Measurements from ENCODE around the gene NFKBIA.
A peak's percentile ranks its signal among the peaks of the same experiment; 100 is the strongest.
"Not testable (repeated sequence)": the region's sequence is repeated elsewhere in the genome, so short reads cannot be mapped to it uniquely, and the experiment has no call there.

Gene NFKBIA

GRCh38 chr14:35404449-35405303, at the start of gene NFKBIA:
NFKBIA (minus strand) TSS chr14:35404749; CDS start chr14:35404644, 105 bp downstream.
- peak; percentile 91 for DNase-seq

GRCh38 chr14:35446450-35446849, 41.9 kb upstream of the NFKBIA start:
- no peak for DNase-seq

DNA sequence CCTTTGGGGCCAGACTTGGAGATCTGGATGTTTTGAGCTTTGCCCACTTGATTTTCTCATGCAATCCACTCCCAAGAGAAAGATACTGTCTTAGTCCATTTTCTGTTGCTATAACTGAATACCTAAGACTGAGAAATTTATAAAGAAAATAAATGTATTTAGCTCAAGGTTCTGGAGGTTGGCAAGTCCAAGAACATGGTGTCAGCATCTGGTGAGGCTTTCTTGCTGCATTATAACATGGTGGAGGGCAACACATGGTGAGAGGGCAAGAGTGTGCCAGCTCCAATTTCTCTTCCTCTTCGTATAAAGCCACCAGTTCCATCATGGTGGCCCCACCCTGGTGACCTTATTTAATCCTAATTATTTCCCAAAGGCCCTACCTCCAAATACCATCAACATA, 39.6 kb upstream of the NFKBIA start:
- DNase-seq = no peak

GRCh38 chr14:35441160-35441559, 36.6 kb upstream of the NFKBIA start:
- no peak for DNase-seq

DNA sequence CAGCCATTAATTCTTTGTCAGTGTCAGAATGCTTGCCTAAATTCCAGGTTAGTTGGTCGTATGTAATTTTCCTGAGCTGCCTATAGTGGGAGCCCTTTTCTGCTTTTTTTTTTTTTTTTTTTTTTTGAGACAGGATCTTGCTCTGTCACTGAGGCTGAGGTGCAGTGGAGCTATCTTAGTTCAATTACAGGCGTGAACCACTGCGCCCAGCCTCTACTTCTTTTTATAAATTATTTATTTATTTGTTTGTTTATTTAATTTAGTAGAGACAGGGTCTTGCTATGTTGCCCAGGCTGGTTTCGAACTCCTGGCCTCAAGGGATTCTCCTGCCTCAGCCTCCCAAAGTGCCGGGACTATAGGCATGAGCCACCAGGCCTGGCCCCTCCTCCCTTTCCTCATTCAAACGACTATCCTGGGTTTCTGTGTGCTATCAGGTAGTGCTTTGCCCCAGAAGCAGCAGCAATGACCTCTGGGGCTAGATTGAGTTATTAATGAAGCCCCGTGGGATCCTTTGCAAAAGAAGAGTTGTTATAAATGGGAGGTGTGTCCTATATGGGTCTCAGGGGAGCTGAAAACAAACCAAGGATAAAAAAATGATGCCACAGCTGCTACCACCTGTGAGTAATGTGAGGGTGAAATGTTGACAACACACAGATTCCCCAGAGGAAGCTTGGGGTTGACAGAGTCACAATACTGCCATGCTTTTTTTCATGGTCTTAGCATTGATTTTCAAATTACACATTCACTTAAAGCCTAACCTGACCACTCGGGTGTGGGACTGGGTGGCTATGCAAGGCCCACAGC, 34.6 kb upstream of the NFKBIA start:
- peak; percentile 91 for DNase-seq

DNA sequence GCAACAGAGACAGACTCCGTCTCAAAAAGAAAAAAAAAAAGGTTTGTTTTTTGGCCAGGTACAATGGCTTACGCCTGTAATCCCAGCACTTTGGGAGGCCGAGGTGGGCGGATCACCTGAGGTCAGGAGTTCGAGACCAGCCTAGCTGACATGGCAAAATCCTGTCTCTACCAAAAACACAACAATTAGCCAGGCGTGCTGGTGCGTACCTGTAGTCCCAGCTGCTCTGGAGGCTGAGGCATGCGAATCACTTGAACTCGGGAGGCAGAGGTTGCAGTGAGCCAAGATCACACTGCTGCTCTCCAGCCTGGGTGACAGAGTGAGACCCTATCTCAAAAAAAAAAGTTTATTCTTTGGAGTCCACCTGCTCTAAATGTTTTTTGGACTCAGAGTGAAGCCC, 33.9 kb upstream of the NFKBIA start:
- DNase-seq = not testable (repeated sequence)

- peak; percentile 63 for DNase-seq
These were observed 30.6 kb upstream of the NFKBIA start for GRCh38 chr14:35435177-35435576.

DNA sequence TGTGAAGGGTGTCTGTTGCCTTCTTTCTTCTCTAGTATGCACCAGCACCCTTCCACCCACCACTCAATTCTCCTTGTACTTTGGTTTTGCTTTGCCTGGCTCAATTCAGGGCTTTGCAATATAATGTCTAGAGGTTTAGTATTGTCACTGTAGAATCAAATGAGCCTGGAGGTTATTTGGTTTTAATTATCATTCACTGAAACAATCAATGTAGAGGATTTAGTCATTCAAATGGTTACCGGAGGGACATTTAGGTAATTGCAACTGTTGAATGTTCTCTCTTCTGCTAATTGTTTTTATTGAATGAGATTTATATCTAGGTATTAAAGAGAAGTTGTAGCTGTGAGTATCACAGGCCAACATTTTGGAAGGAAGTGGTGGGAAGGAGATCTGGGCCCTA, 29.3 kb upstream of the NFKBIA start:
- DNase-seq = peak; percentile 29

GRCh38 chr14:35430459-35431199, 26.1 kb upstream of the NFKBIA start:
- DNase-seq = no peak

DNA sequence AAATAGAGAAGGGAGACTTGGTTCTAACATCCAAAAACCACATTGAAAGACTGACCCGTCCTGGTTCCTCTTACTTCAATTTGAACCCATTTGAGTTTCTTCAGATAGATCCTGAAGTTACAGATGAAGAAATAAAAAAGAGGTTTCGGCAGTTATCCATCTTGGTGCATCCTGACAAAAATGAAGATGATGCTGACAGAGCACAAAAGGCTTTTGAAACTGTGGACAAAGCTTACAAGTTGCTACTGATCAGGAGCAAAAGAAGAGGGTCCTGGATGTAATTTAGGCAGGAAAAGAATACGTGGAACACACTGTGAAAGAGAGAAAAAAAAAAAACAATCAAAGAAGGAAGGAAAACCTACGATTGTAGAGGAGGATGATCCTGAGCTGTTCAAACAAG, 25.4 kb upstream of the NFKBIA start:
- DNase-seq = no peak

- no peak for DNase-seq
These were observed 21.3 kb upstream of the NFKBIA start for GRCh38 chr14:35425850-35426249.

DNA sequence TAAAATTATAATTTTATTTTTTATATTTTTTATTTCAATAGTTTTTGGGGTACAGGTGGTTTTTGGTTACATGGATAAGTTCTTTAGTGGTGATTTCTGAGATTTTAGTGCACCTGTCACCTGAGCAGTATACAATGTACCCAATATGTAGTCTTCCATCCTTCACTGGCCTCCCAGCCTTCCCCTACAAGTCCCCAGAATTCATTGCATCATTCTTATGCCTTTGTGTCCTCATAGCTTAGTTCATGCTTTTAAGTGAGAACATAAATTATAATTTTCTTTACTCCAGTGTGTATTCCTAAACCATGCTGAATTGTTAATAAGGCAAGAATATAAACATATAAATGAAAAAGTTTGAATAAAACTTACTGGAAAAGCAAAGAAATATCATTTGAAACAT, 19.1 kb upstream of the NFKBIA start:
- DNase-seq = no peak

GRCh38 chr14:35420036-35420811, 15.7 kb upstream of the NFKBIA start:
- peak; percentile 22 for DNase-seq

DNA sequence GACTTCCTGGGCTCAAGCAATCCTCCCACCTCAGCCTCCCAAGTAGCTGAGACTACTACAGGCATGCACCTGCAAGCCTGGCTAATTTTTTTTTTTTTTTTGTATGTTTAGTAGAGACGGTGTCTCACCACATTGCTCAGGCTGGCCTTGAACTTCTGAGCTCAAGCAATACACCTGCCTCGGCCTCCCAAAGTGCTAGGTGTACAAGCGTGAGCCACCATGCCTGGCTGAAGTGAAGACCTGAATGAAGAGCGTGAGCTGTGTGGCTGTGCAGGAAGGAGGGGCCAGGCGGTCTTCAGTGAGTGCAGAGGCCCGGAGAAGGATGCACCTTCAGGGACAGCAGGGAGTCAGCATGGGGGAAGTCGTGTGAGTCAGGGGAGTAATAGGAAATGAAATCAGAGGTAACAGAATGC, 14.9 kb upstream of the NFKBIA start:
- DNase-seq = no peak

GRCh38 chr14:35418093-35418492, 13.5 kb upstream of the NFKBIA start:
- DNase-seq = no peak

DNA sequence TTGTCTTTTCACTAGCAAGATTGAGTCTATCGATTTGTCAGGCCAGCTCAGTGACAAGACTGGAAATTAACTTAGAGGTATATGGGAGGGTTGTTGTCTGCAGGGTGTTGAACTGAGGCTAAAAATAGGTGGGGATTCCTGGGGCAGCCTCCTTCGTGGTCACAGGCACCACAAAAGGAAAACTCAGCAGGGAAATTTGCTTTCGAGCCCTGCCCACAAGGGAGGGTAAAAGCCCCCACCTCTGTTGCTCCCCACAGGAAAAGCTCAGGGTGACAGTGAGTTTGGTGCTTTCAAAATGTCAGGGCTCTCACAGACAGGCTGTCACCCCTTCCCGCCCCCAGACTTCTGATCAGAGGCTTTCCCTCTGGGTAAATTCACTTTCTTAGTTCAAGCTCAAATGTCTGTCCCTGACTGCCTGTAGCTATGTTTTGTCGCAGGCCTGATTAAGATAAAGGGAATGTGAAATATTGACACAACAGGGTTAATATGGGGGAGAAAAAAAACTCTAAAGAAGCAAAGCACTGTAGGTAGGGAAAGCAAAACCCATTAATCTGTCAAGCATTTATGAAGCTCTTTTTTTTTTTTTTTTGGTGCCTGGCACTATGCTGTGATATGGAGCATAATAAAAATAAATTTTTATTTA, 11.7 kb upstream of the NFKBIA start:
- DNase-seq = peak; percentile 34

- DNase-seq = no peak
These were observed 9.8 kb upstream of the NFKBIA start for GRCh38 chr14:35414365-35414764.

- DNase-seq = no peak
These were observed 7.9 kb upstream of the NFKBIA start for GRCh38 chr14:35412272-35413056.

DNA sequence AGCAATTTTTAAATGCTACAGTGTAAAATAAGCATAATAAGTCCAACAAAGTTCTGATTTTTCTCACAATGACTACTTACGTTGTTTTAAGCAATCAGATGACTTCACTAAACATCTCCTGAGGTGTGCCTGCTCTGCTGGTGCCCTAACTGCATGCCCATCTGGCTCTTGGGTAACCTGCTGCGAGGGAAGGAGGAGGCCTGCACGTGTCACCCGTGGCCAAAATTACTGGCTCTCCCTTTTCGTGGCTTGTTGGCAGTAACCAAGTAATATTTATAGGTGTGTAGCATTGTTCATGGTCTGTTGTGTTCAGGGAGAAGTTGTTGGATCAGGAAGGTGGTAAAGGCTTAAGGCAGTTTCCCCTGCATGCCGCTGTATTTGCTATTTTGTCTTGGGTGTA, 6.3 kb upstream of the NFKBIA start:
- peak; percentile 17 for DNase-seq

- DNase-seq = no peak
These were observed 5.0 kb upstream of the NFKBIA start for GRCh38 chr14:35409595-35409994.

- DNase-seq = no peak
These were observed 3.5 kb upstream of the NFKBIA start for GRCh38 chr14:35408026-35408425.

Measured in NCI-H69 (cell line).